MCF 10A (cell line): Measurements from ENCODE around the gene TRIML1. TPM values are rescaled to one million over a fixed set of nuclear protein-coding genes. Genes with fewer than 3 reads are reported as not detected.

Experiments used
- Bru-seq: library from RNA; stranded (reverse); fragments of 400-500 nt; gene quantifications from one replicate; lab custom pipeline; 2021; lab: Mats Ljungman, UMichigan
- BruChase-seq, 2 experiments: library from RNA; stranded (reverse); fragments of 400-500 nt; gene quantifications; one replicate each; lab custom pipeline; 2021; lab: Mats Ljungman, UMichigan
- BruUV-seq: library from RNA; stranded (reverse); fragments of 400-500 nt; replicated peaks from 2 replicates; lab custom pipeline; 2021; lab: Mats Ljungman, UMichigan
- CTCF ChIA-PET: fragments of 300-600 bp; sonication (Branson Sonifier 250); formaldehyde crosslinking; extraction: SDS; loops from one replicate; lab custom pipeline; 2021; ENCODE audit warnings: antibody characterized with exemption, inconsistent platforms; lab: Yijun Ruan, JAX
- POLR2A ChIA-PET: fragments of 300-600, 350-650 bp; sonication (Branson Sonifier 250); formaldehyde crosslinking; extraction: SDS; loops from one replicate; lab custom pipeline; 2020; ENCODE audit warnings: antibody characterized with exemption, inconsistent platforms; lab: Yijun Ruan, JAX
- DNase-seq: peaks from one replicate; pipeline ENCODE4 v3.0.0-alpha.2; 2018; ENCODE audit not compliant: unreplicated experiment
- H3K27ac Mint-ChIP-seq: one replicate; pipeline ENCODE4 v1.8.0; 2022; ENCODE audit warnings: mild to moderate bottlenecking, low read depth, mixed read lengths; ENCODE audit not compliant: unreplicated experiment
- H3K27me3 Mint-ChIP-seq: one replicate; pipeline ENCODE4 v1.8.0; 2022; ENCODE audit warnings: mixed read lengths; ENCODE audit not compliant: insufficient read depth, unreplicated experiment
- H3K36me3 Mint-ChIP-seq: one replicate; pipeline ENCODE4 v1.8.0; 2022; ENCODE audit warnings: mild to moderate bottlenecking, moderate library complexity, mixed read lengths; ENCODE audit not compliant: insufficient read depth, unreplicated experiment
- H3K4me1 Mint-ChIP-seq: one replicate; pipeline ENCODE4 v1.8.0; 2022; ENCODE audit warnings: mixed read lengths; ENCODE audit not compliant: insufficient read depth, unreplicated experiment
- H3K4me3 Mint-ChIP-seq: one replicate; pipeline ENCODE4 v1.8.0; 2022; ENCODE audit warnings: mild to moderate bottlenecking, moderate library complexity, mixed read lengths; ENCODE audit not compliant: unreplicated experiment
- H3K9me3 Mint-ChIP-seq: one replicate; pipeline ENCODE4 v1.8.0; 2022; ENCODE audit warnings: mixed read lengths; ENCODE audit not compliant: unreplicated experiment
- CTCF ChIP-seq: fragments of 200-600 bp; IDR thresholded peaks from one replicate; pipeline ENCODE4 v1.8.0; 2022; ENCODE audit warnings: antibody characterized with exemption, mild to moderate bottlenecking; ENCODE audit not compliant: unreplicated experiment
- intact Hi-C: fragments of 100-400 bp; cut with micrococcal nuclease; formaldehyde crosslinking; loops from 2 replicates; pipeline ENCODE4 v1.14.1; 2022
- long read RNA-seq: library from polyadenylated mRNA; stranded (forward); transcript quantifications from one replicate; pipeline ENCODE4 v2.0.0, GENCODE V29; 2022
- total RNA-seq: library from RNA; stranded (reverse); gene quantifications from 2 replicates; pipeline ENCODE4 v1.2.3, GENCODE V29; 2022

The TRIML1 gene
- total RNA-seq (not detected in 2 replicates), Bru-seq, nascent RNA (not detected), BruChase-seq, experiment 1, labeled RNA remaining after a 6-hour chase (not detected), BruChase-seq, experiment 2, labeled RNA remaining after a 2-hour chase (not detected)
- long read RNA-seq, result 0 reads

- H3K4me3 Mint-ChIP-seq, result no peak within 1 kb of the TSS
- H3K27ac Mint-ChIP-seq, result no peak within 1 kb of the TSS
- H3K9me3 Mint-ChIP-seq, result no peaks in the 10 kb centered on the region
- POLR2A ChIA-PET, result interaction anchor here (1.7 kb wide), 1 partner anchor 12 kb away, joined by 4 read pairs; no protein-coding TSS in a partner anchor
- no peak for DNase-seq
- no peak for TF ChIP-seq CTCF
- no TSS peak for BruUV-seq
- CTCF ChIA-PET, result no interaction called here
- H3K4me1 Mint-ChIP-seq, result peaks cover 5% of the 10 kb centered on the region
- H3K27me3 Mint-ChIP-seq, result no peaks in the 10 kb centered on the region
- intact Hi-C loops, result no loop called here
- H3K36me3 Mint-ChIP-seq, result no peaks in the 10 kb centered on the region
Observed at GRCh38 chr4:188139141-188139540, at the start of gene TRIML1. Gene TRIML1 (plus strand): TSS chr4:188139441. CDS start chr4:188139559, 118 bp downstream.

GRCh38 chr4:188092824-188093223, 46.4 kb upstream of the TRIML1 start:
- peak overlapping the region; percentile 52 for H3K27ac Mint-ChIP-seq

GRCh38 chr4:188106454-188106853, 32.8 kb upstream of the TRIML1 start:
- H3K36me3 Mint-ChIP-seq, result peaks cover 10% of the 10 kb centered on the region
- ChIA-PET CTCF (no interaction called here), POLR2A (no interaction called here)
- peaks cover 37% of the 10 kb centered on the region for H3K4me1 Mint-ChIP-seq
- intact Hi-C loops, result loop anchor here (5.0 to 10.0 kb wide), 2 partner anchors 84 to 1018 kb away; no protein-coding TSS in a partner anchor
- DNase-seq, result no peak
- no TSS peak for BruUV-seq
- H3K27me3 Mint-ChIP-seq, result no peaks in the 10 kb centered on the region
- no peak overlapping the region for H3K27ac Mint-ChIP-seq
- H3K4me3 Mint-ChIP-seq, result no peak overlapping the region
- H3K9me3 Mint-ChIP-seq, result no peaks in the 10 kb centered on the region
- TF ChIP-seq CTCF, result no peak

More at GRCh38 chr4:188092824-188093223, 46.4 kb upstream of the TRIML1 start:
- no peak for TF ChIP-seq CTCF
- peaks cover 6% of the 10 kb centered on the region for H3K9me3 Mint-ChIP-seq
- CTCF ChIA-PET, result no interaction called here
- H3K27me3 Mint-ChIP-seq, result no peaks in the 10 kb centered on the region
- H3K36me3 Mint-ChIP-seq, result no peaks in the 10 kb centered on the region
- POLR2A ChIA-PET, result interaction anchor here (0.6 kb wide), 1 partner anchor 20 kb away, joined by 3 read pairs; no protein-coding TSS in a partner anchor
- no peak for DNase-seq
- intact Hi-C loops, result no loop called here
- BruUV-seq, result no TSS peak
- no peak overlapping the region for H3K4me3 Mint-ChIP-seq
- H3K4me1 Mint-ChIP-seq, result peaks cover 6% of the 10 kb centered on the region

GRCh38 chr4:188107931-188108843, 31.1 kb upstream of the TRIML1 start:
- DNase-seq, result peak; percentile 57
- H3K4me1 Mint-ChIP-seq, result peaks cover 41% of the 10 kb centered on the region
- peak overlapping the region; percentile 86 for H3K27ac Mint-ChIP-seq
- no peaks in the 10 kb centered on the region for H3K9me3 Mint-ChIP-seq
- ChIA-PET POLR2A (interaction anchor here (0.8 to 1.1 kb wide), 3 partner anchors 11 to 113 kb away, joined by 3 to 6 read pairs (median 3); no protein-coding TSS in a partner anchor), CTCF (interaction anchor here (0.6 to 0.7 kb wide), 2 partner anchors 114 to 516 kb away, joined by 3 to 4 read pairs; no protein-coding TSS in a partner anchor)
- no peak for TF ChIP-seq CTCF
- intact Hi-C loops, result loop anchor here (5.0 to 10.0 kb wide), 2 partner anchors 86 to 1017 kb away; no protein-coding TSS in a partner anchor
- H3K4me3 Mint-ChIP-seq, result peak overlapping the region; percentile 57
- no peaks in the 10 kb centered on the region for H3K27me3 Mint-ChIP-seq
- TSS peak; percentile 93 for BruUV-seq
- H3K36me3 Mint-ChIP-seq, result peaks cover 10% of the 10 kb centered on the region
